H9 (cell line): ENCODE data around the gene SPRR3. TPM values are rescaled to one million over a fixed set of nuclear protein-coding genes. Genes with fewer than 3 reads are reported as not detected.

Source experiments
- DNase-seq: peaks from one replicate; pipeline ENCODE4 v3.0.0-alpha.2; 2017
- H2AFZ ChIP-seq: one replicate; pipeline ENCODE4 v1.6.1; 2013; ENCODE audit warnings: mild to moderate bottlenecking, low read length, control low read depth, moderate library complexity
- H2AK5ac ChIP-seq: 2 replicates; pipeline ENCODE4 v1.6.1; 2013; ENCODE audit warnings: low read length, control low read depth, mixed read lengths; ENCODE audit not compliant: insufficient read length
- H2BK120ac ChIP-seq: one replicate; pipeline ENCODE4 v1.6.1; 2013; ENCODE audit warnings: low read depth, mild to moderate bottlenecking, low read length, control low read depth, inconsistent platforms; ENCODE audit not compliant: poor library complexity, severe bottlenecking
- H2BK12ac ChIP-seq: 2 replicates; pipeline ENCODE4 v1.6.1; 2013; ENCODE audit warnings: low read length, control low read depth, mixed read lengths, low read depth; ENCODE audit not compliant: insufficient read length
- H2BK15ac ChIP-seq: 2 replicates; pipeline ENCODE4 v1.6.1; 2013; ENCODE audit warnings: low read depth, low read length, control low read depth
- H2BK20ac ChIP-seq: one replicate; pipeline ENCODE4 v1.6.1; 2013; ENCODE audit warnings: low read depth, mild to moderate bottlenecking, low read length, control low read depth, inconsistent platforms; ENCODE audit not compliant: poor library complexity, severe bottlenecking
- H2BK5ac ChIP-seq: 2 replicates; pipeline ENCODE4 v1.6.1; 2013; ENCODE audit warnings: low read length, control low read depth, mixed read lengths; ENCODE audit not compliant: insufficient read length
- H3K14ac ChIP-seq: 2 replicates; pipeline ENCODE4 v1.6.1; 2013; ENCODE audit warnings: low read length, control low read depth; ENCODE audit not compliant: insufficient read depth
- H3K18ac ChIP-seq: 2 replicates; pipeline ENCODE4 v1.6.1; 2013; ENCODE audit warnings: low read depth, mild to moderate bottlenecking, mixed read lengths, low read length, control low read depth; ENCODE audit not compliant: insufficient read length
- H3K23ac ChIP-seq: 2 replicates; pipeline ENCODE4 v1.6.1; 2013; ENCODE audit warnings: low read length, control low read depth, mixed read lengths, low read depth; ENCODE audit not compliant: insufficient read length
- H3K23me2 ChIP-seq: 2 replicates; pipeline ENCODE4 v1.6.1; 2013; ENCODE audit warnings: low read depth, mild to moderate bottlenecking, mixed read lengths, low read length, control low read depth; ENCODE audit not compliant: insufficient read length, poor library complexity, severe bottlenecking
- H3K27ac ChIP-seq: 2 replicates; pipeline ENCODE4 v1.5.1; 2013; ENCODE audit warnings: low read length, control low read depth, mixed read lengths, low read depth; ENCODE audit not compliant: insufficient read length
- H3K27me3 ChIP-seq: 2 replicates; pipeline ENCODE4 v1.6.1; 2013; ENCODE audit warnings: low read length, control low read depth, inconsistent platforms; ENCODE audit not compliant: insufficient read depth
- H3K4ac ChIP-seq: 2 replicates; pipeline ENCODE4 v1.6.1; 2013; ENCODE audit warnings: low read depth, mild to moderate bottlenecking, control low read depth, inconsistent platforms, low read length, moderate library complexity
- H3K4me1 ChIP-seq: 2 replicates; pipeline ENCODE4 v1.6.1; 2013; ENCODE audit warnings: low read length, control low read depth, inconsistent platforms; ENCODE audit not compliant: insufficient read depth
- H3K4me2 ChIP-seq: 2 replicates; pipeline ENCODE4 v1.6.1; 2013; ENCODE audit warnings: low read length, control low read depth, mixed read lengths; ENCODE audit not compliant: insufficient read length, insufficient read depth
- H3K56ac ChIP-seq: 2 replicates; pipeline ENCODE4 v1.6.1; 2013; ENCODE audit warnings: low read depth, mild to moderate bottlenecking, mixed read lengths, low read length, control low read depth; ENCODE audit not compliant: insufficient read length
- H3K79me1 ChIP-seq: 2 replicates; pipeline ENCODE4 v1.6.1; 2013; ENCODE audit warnings: low read depth, mild to moderate bottlenecking, moderate library complexity, low read length, control low read depth, inconsistent platforms; ENCODE audit not compliant: insufficient read depth, poor library complexity, severe bottlenecking
- H3K79me2 ChIP-seq: 2 replicates; pipeline ENCODE4 v1.6.1; 2013; ENCODE audit warnings: low read length, control low read depth, inconsistent platforms; ENCODE audit not compliant: insufficient read depth
- H3K9ac ChIP-seq: 2 replicates; pipeline ENCODE4 v1.6.1; 2013; ENCODE audit warnings: low read length, control low read depth, mixed read lengths; ENCODE audit not compliant: insufficient read length; ENCODE audit errors: extremely low read depth
- H3K9me3 ChIP-seq: one replicate; pipeline ENCODE4 v1.6.1; 2013; ENCODE audit warnings: low read depth, low read length, inconsistent platforms; ENCODE audit not compliant: control insufficient read depth
- H3T11ph ChIP-seq: one replicate; pipeline ENCODE4 v1.6.1; 2013; ENCODE audit warnings: mild to moderate bottlenecking, low read length, control low read depth, inconsistent platforms
- H4K20me1 ChIP-seq: one replicate; pipeline ENCODE4 v1.6.1; 2013; ENCODE audit not compliant: control insufficient read depth, insufficient read length, insufficient read depth
- H4K5ac ChIP-seq: 2 replicates; pipeline ENCODE4 v1.6.1; 2013; ENCODE audit warnings: low read depth, mild to moderate bottlenecking, mixed read lengths, low read length, control low read depth; ENCODE audit not compliant: insufficient read length
- H4K8ac ChIP-seq: replicated peaks from 2 replicates; pipeline ENCODE4 v1.6.1; 2013; ENCODE audit warnings: low read length, control low read depth, mixed read lengths, low read depth; ENCODE audit not compliant: insufficient read length
- H4K91ac ChIP-seq: 2 replicates; pipeline ENCODE4 v1.6.1; 2013; ENCODE audit warnings: low read depth, mild to moderate bottlenecking, moderate library complexity, mixed read lengths, low read length, control low read depth; ENCODE audit not compliant: insufficient read length
- H3K27ac Mint-ChIP-seq, 3 experiments: 2 replicates in 2 of 3; 3 replicates in 1 of 3; pipeline ENCODE4 v1.8.0; 2020 to 2021; ENCODE audit warnings: mixed read lengths in 3 of 3, mild to moderate bottlenecking in 1 of 3, moderate library complexity in 1 of 3
- H3K27me3 Mint-ChIP-seq: 2 replicates; pipeline ENCODE4 v1.8.0; 2021; ENCODE audit warnings: low read depth, mild to moderate bottlenecking, moderate library complexity, mixed read lengths
- H3K36me3 Mint-ChIP-seq, 3 experiments: 2 replicates in 2 of 3; 3 replicates in 1 of 3; pipeline ENCODE4 v1.8.0; 2020 to 2021; ENCODE audit warnings: low read depth in 3 of 3, mixed read lengths in 3 of 3; ENCODE audit not compliant: insufficient read depth in 1 of 3
- H3K4me1 Mint-ChIP-seq, 2 experiments: 2 replicates each; pipeline ENCODE4 v1.8.0; 2020; ENCODE audit warnings: mixed read lengths in 2 of 2
- H3K4me3 Mint-ChIP-seq, 2 experiments: 2 replicates in 1 of 2; 3 replicates in 1 of 2; pipeline ENCODE4 v1.8.0; 2020 to 2021; ENCODE audit warnings: mild to moderate bottlenecking in 2 of 2, mixed read lengths in 2 of 2, moderate library complexity in 1 of 2
- H3K9me3 Mint-ChIP-seq, 2 experiments: 2 replicates in 1 of 2; 3 replicates in 1 of 2; pipeline ENCODE4 v1.8.0; 2020; ENCODE audit warnings: mild to moderate bottlenecking in 2 of 2, mixed read lengths in 2 of 2, moderate library complexity in 1 of 2
- WGBS: extraction: QIAGEN DNeasy Blood & Tissue Kit; methylation state at CpG from one replicate; pipeline ENCODE4 v1.1.7; 2013; ENCODE audit warnings: missing lambda C conversion rate, low lambda C conversion rate, mixed read lengths; ENCODE audit not compliant: insufficient read length; ENCODE audit errors: extremely low coverage; 5-methylcytosine and 5-hydroxymethylcytosine counted together
- total RNA-seq: library from RNA; stranded (reverse); gene quantifications from 2 replicates; pipeline ENCODE4 v1.2.1, GENCODE V29; 2021
- TF ChIP-seq, protein P1 (sequence below): fragments of 200-600 bp; sonication (generic); conservative IDR thresholded peaks from 3 replicates; pipeline ENCODE4 v1.8.0; 2021; ENCODE audit warnings: antibody characterized with exemption, mild to moderate bottlenecking

Gene SPRR3
- total RNA-seq, 1 experiment from 2014 or later: not detected

DNA sequence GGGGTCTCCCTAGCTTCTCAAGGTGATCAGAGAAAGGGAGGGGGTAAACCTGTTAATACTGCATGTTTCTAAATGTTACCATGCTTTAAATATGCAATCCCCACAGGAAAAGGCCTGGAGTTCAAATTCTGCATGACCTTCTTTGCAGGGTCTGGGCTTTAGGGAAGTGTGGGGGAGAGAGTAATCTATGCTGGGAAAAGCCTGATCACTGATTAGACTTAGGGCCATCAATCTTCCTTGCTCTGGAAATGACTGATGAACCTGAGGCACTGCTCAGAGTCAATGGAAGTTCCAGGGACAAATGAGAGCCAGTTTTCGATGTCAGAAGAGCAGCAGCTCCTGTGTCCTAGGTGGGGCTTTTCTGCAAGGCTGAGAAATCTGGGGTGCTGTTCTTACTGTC lies 20.9 kb upstream of the SPRR3 start:
- H3K9me3 ChIP-seq: no peaks in the 10 kb centered on the region
- WGBS: no CpG with 5 or more reads among the region's 1 CpG
- TF ChIP-seq, protein P1, sequence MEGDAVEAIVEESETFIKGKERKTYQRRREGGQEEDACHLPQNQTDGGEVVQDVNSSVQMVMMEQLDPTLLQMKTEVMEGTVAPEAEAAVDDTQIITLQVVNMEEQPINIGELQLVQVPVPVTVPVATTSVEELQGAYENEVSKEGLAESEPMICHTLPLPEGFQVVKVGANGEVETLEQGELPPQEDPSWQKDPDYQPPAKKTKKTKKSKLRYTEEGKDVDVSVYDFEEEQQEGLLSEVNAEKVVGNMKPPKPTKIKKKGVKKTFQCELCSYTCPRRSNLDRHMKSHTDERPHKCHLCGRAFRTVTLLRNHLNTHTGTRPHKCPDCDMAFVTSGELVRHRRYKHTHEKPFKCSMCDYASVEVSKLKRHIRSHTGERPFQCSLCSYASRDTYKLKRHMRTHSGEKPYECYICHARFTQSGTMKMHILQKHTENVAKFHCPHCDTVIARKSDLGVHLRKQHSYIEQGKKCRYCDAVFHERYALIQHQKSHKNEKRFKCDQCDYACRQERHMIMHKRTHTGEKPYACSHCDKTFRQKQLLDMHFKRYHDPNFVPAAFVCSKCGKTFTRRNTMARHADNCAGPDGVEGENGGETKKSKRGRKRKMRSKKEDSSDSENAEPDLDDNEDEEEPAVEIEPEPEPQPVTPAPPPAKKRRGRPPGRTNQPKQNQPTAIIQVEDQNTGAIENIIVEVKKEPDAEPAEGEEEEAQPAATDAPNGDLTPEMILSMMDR: no peak
- H3K4me2 ChIP-seq: no peak overlapping the region
- H2BK5ac ChIP-seq: no peak overlapping the region
- H3K79me2 ChIP-seq: no peaks in the 10 kb centered on the region
- no peak overlapping the region for H2BK15ac ChIP-seq
- DNase-seq: no peak
- H2BK12ac ChIP-seq: no peak overlapping the region
- H4K5ac ChIP-seq: no peak overlapping the region
- H3K4me1 ChIP-seq: no peaks in the 10 kb centered on the region
- H3K14ac ChIP-seq: no peak overlapping the region
- no peak overlapping the region for H3K9ac ChIP-seq
- H3K4ac ChIP-seq: no peak overlapping the region
- H2AFZ ChIP-seq: no peak overlapping the region
- H4K91ac ChIP-seq: no peak overlapping the region
- H3K23me2 ChIP-seq: no peaks in the 10 kb centered on the region
- no peak overlapping the region for H3K23ac ChIP-seq
- H2AK5ac ChIP-seq: no peak overlapping the region
- H3K18ac ChIP-seq: no peak overlapping the region
- H3K79me1 ChIP-seq: no peaks in the 10 kb centered on the region
- no peak overlapping the region for H4K8ac ChIP-seq
- Mint-ChIP-seq H3K27ac (no peak overlapping the region), H3K4me3 (no peak overlapping the region), H3K36me3 (no peaks in the 10 kb centered on the region; a peak in 1 of 7 replicates), H3K4me1 (no peaks in the 10 kb centered on the region), H3K9me3 (peaks cover 3 to 14% of the 10 kb centered on the region in 2 experiments; a peak in 3 of 5 replicates), H3K27me3 (peaks cover 42% of the 10 kb centered on the region)
- no peak overlapping the region for H3K27ac ChIP-seq
- H2BK20ac ChIP-seq: no peak overlapping the region
- H4K20me1 ChIP-seq: no peaks in the 10 kb centered on the region
- H3T11ph ChIP-seq: no peak overlapping the region
- H2BK120ac ChIP-seq: no peak overlapping the region
- no peaks in the 10 kb centered on the region for H3K27me3 ChIP-seq
- H3K56ac ChIP-seq: no peak overlapping the region
